GM23338 (cell line): ENCODE measurements around the gene ZNF552.

Source experiments
- CTCF ChIP-seq, 2 experiments: fragments of 200-600 bp in 1 of 2; sonication (generic) in 1 of 2; conservative IDR thresholded peaks; 2 replicates each; pipeline versions ENCODE4 v1.5.1 to v1.6.1; 2016 to 2017; ENCODE audit warnings: antibody characterized with exemption in 2 of 2, low read depth in 2 of 2, mild to moderate bottlenecking in 2 of 2, moderate library complexity in 1 of 2
- ETS1 ChIP-seq: IDR thresholded peaks from 2 replicates; pipeline ENCODE4 v1.6.1; 2016; ENCODE audit warnings: antibody characterized with exemption
- EZH2 ChIP-seq: fragments of 200-600 bp; sonication (generic); IDR thresholded peaks from one replicate; pipeline ENCODE4 v1.8.0; 2017; ENCODE audit warnings: antibody characterized with exemption, mild to moderate bottlenecking, low read depth; ENCODE audit not compliant: unreplicated experiment
- EZH2phosphoT487 ChIP-seq: fragments of 200-600 bp; sonication (generic); IDR thresholded peaks from one replicate; pipeline ENCODE4 v1.8.1; 2018; ENCODE audit warnings: antibody characterized with exemption; ENCODE audit not compliant: unreplicated experiment
- POLR2AphosphoS5 ChIP-seq: IDR thresholded peaks from 2 replicates; pipeline ENCODE4 v1.6.1; 2016; ENCODE audit warnings: antibody characterized with exemption, low read depth

GRCh38 chr19:57769345-57770131 is 45.2 kb downstream of the ZNF552 start, which contains the start of gene ZNF586:
- TF ChIP-seq EZH2: no peak
- TF ChIP-seq POLR2AphosphoS5: peak; percentile 93
- TF ChIP-seq CTCF (conservative IDR thresholded peaks at IDR 0.05; ENCODE audit: low read depth in 2 of 2): no peak
- TF ChIP-seq EZH2phosphoT487: no peak
- peak; percentile 97 for TF ChIP-seq ETS1
